Fibroblast of skin of abdomen (primary cell): ENCODE data around the gene MEX3D.

ENCODE experiments used
- DNase-seq: peaks from one replicate; pipeline ENCODE4 v3.0.0-alpha.2; 2013

Gene MEX3D

GRCh38 chr19:1514986-1515721 lies 53.0 kb downstream of the MEX3D start:
- DNase-seq: no peak

GRCh38 chr19:1514295-1514661 lies 53.8 kb downstream of the MEX3D start:
- DNase-seq: no peak

GRCh38 chr19:1513499-1514294 lies 54.4 kb downstream of the MEX3D start:
- peak; percentile 55 for DNase-seq

- peak; percentile 65 for DNase-seq
Observed at GRCh38 chr19:1512671-1513498, 55.2 kb downstream of the MEX3D start, which contains the start of gene ADAMTSL5. Gene ADAMTSL5 (minus strand): TSS chr19:1513019. CDS start chr19:1510943, 2,076 bp downstream.

GRCh38 chr19:1511318-1512317 lies 56.5 kb downstream of the MEX3D start:
- no peak for DNase-seq

- DNase-seq: no peak
Observed at GRCh38 chr19:1510807-1511206, 57.3 kb downstream of the MEX3D start.

- no peak for DNase-seq
Observed at GRCh38 chr19:1510442-1510806, 57.7 kb downstream of the MEX3D start.

GRCh38 chr19:1509602-1510441 lies 58.3 kb downstream of the MEX3D start:
- DNase-seq: no peak

- no peak for DNase-seq
Observed at GRCh38 chr19:1508507-1508856, 59.6 kb downstream of the MEX3D start.

GRCh38 chr19:1507763-1508506 lies 60.2 kb downstream of the MEX3D start:
- DNase-seq: peak; percentile 95

GRCh38 chr19:1507192-1507660 lies 60.9 kb downstream of the MEX3D start:
- DNase-seq: no peak

GRCh38 chr19:1505991-1506881 lies 61.9 kb downstream of the MEX3D start:
- DNase-seq: no peak

- no peak for DNase-seq
Observed at GRCh38 chr19:1505012-1505411, 63.1 kb downstream of the MEX3D start.
